ENCODE measurements around the gene SPSB1.

- TF ChIP-seq POLR2A (IDR thresholded peaks at IDR 0.05), result no peak
- TF ChIP-seq, protein P1, sequence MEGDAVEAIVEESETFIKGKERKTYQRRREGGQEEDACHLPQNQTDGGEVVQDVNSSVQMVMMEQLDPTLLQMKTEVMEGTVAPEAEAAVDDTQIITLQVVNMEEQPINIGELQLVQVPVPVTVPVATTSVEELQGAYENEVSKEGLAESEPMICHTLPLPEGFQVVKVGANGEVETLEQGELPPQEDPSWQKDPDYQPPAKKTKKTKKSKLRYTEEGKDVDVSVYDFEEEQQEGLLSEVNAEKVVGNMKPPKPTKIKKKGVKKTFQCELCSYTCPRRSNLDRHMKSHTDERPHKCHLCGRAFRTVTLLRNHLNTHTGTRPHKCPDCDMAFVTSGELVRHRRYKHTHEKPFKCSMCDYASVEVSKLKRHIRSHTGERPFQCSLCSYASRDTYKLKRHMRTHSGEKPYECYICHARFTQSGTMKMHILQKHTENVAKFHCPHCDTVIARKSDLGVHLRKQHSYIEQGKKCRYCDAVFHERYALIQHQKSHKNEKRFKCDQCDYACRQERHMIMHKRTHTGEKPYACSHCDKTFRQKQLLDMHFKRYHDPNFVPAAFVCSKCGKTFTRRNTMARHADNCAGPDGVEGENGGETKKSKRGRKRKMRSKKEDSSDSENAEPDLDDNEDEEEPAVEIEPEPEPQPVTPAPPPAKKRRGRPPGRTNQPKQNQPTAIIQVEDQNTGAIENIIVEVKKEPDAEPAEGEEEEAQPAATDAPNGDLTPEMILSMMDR (IDR thresholded peaks at IDR 0.05), result no peak
Measured at GRCh38 chr1:9399510-9400424, 107.1 kb downstream of the SPSB1 start.

Data from thyroid gland (tissue), 4 donors.